Activated naive CD8-positive, alpha-beta T cell treated with anti-CD3 and anti-CD28 coated beads, Interleukin-2, amount 10 ng/mL, durations not matched to agents 7 days and 5 days (primary cell): Measurements from ENCODE around the gene MCM7. TPM values are rescaled to one million over a fixed set of nuclear protein-coding genes. Genes with fewer than 3 reads are reported as not detected.

Experiments used
- ATAC-seq: fragments of 150-1000 bp; cut with Tn5 transposase; one replicate; pipeline ENCODE4 v1.10.0; 2021; ENCODE audit warnings: low read depth, moderate library complexity
- POLR2A ChIA-PET: fragments of 350-600 bp; sonication (Branson Sonifier 250); formaldehyde crosslinking; loops from one replicate; lab custom pipeline; 2021; ENCODE audit warnings: antibody characterized with exemption; lab: Charles Lee
- DNase-seq: peaks from one replicate; pipeline ENCODE4 v3.0.0; 2021
- H3K27ac Mint-ChIP-seq: one replicate; pipeline ENCODE4 v1.8.0; 2022; ENCODE audit warnings: mild to moderate bottlenecking, mixed read lengths
- H3K27me3 Mint-ChIP-seq: one replicate; pipeline ENCODE4 v1.8.0; 2022; ENCODE audit warnings: mild to moderate bottlenecking, moderate library complexity, mixed read lengths
- H3K36me3 Mint-ChIP-seq: one replicate; pipeline ENCODE4 v1.8.0; 2021; ENCODE audit warnings: mild to moderate bottlenecking, mixed read lengths
- H3K4me1 Mint-ChIP-seq: one replicate; pipeline ENCODE4 v1.8.0; 2021; ENCODE audit warnings: mixed read lengths
- H3K4me3 Mint-ChIP-seq: one replicate; pipeline ENCODE4 v1.8.0; 2022; ENCODE audit warnings: mild to moderate bottlenecking, moderate library complexity, mixed read lengths
- H3K9me3 Mint-ChIP-seq: one replicate; pipeline ENCODE4 v1.8.0; 2021; ENCODE audit warnings: mixed read lengths
- total RNA-seq, 2 experiments: library from RNA; stranded (reverse); gene quantifications; one replicate each; pipeline ENCODE4 v1.2.3, GENCODE V29; 2021

MCM7 gene
- total RNA-seq, 2 experiments from 2014 or later: 278 to 307 TPM

DNA sequence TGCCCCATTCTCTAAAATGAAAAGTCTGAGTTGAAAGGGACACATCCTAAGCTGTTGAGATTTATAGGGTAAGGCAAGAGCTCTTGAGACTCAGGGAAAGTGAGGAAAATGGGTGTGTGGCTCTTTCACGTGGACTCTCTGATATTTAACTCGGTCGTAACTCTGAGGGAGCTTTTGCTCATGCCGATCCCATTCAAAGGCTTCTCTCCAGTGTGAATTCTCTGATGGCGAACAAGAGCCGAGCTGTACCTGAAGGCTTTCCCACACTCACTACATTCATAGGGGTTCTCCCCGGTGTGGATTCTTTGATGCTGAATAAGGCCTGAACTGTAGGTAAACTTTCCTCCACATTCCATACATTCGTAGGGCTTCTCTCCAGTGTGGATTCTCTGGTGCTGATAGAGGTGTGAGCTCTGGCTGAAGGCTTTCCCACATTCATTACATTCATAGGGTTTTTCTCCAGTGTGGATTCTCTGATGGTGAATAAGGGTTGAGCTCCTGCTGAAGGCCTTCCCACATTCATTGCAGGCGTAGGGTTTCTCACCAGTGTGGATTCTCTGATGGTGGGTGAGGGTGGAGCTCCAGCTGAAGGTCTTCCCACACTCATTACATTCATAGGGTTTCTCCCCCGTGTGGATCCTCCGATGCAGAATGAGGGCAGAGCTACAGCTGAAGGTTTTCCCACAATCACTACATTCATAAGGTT lies 30.0 kb downstream of the MCM7 start:
- Mint-ChIP-seq H3K4me1 (no peaks in the 10 kb centered on the region), H3K9me3 (peaks cover 25% of the 10 kb centered on the region), H3K27ac (no peak overlapping the region), H3K27me3 (no peaks in the 10 kb centered on the region), H3K4me3 (no peak overlapping the region), H3K36me3 (peaks cover 77% of the 10 kb centered on the region)
- POLR2A ChIA-PET: interaction anchor here (1.2 kb wide), 1 partner anchor 9 kb away, joined by 5 read pairs; no protein-coding TSS in a partner anchor
- DNase-seq (no peak), ATAC-seq (no peak)

DNA sequence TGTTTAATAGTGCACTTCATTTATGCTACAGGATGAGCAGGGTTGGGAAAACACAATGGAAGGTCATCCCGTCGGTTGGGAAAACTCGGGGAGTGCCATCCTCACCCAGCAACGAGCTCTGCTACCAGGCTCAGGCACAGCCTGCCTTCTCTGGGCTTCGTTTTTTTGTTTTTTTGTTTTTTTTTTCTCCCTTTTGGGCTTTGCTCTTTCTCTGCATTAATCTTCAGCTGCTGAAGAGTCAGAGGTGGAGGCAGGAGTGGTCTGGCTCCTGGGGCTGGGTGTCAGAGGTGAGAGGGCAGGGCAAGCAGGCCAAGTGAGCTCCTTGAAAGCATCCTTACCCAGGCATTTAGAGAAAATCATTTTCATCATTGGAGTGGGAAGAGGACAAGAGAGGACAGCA lies 31.2 kb downstream of the MCM7 start:
- H3K27ac Mint-ChIP-seq: no peak overlapping the region
- POLR2A ChIA-PET: no interaction called here
- no peak overlapping the region for H3K4me3 Mint-ChIP-seq
- peaks cover 66% of the 10 kb centered on the region for H3K36me3 Mint-ChIP-seq
- peaks cover 25% of the 10 kb centered on the region for H3K9me3 Mint-ChIP-seq
- no peaks in the 10 kb centered on the region for H3K4me1 Mint-ChIP-seq
- DNase-seq (no peak), ATAC-seq (no peak)
- H3K27me3 Mint-ChIP-seq: no peaks in the 10 kb centered on the region

DNA sequence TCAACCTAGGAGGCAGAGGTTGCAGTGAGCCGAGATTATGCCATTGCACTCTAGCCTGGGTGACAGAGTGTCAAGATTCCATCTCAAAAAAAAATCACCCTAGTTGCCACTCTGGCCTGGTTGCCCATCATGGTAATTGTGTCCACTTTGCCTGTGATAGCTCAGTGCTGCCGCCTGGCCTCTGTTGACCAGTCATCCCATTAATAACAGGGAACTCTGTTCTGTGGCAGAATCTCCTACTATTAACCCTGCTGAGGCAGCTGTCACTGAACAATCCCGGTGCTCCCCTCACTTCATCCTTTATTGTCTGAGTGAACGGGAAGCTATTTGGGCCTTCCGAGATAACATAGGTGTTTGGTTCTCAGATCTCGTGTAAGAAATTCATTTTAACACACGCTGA lies 34.2 kb downstream of the MCM7 start:
- no peak for ATAC-seq
- H3K36me3 Mint-ChIP-seq: peaks cover 41% of the 10 kb centered on the region
- H3K9me3 Mint-ChIP-seq: peaks cover 17% of the 10 kb centered on the region
- no peaks in the 10 kb centered on the region for H3K27me3 Mint-ChIP-seq
- no peak for DNase-seq
- POLR2A ChIA-PET: interaction anchor here (0.6 kb wide), 1 partner anchor 57 kb away, joined by 3 read pairs; no protein-coding TSS in a partner anchor
- H3K4me1 Mint-ChIP-seq: peaks cover 2% of the 10 kb centered on the region
- no peak overlapping the region for H3K27ac Mint-ChIP-seq
- no peak overlapping the region for H3K4me3 Mint-ChIP-seq

DNA sequence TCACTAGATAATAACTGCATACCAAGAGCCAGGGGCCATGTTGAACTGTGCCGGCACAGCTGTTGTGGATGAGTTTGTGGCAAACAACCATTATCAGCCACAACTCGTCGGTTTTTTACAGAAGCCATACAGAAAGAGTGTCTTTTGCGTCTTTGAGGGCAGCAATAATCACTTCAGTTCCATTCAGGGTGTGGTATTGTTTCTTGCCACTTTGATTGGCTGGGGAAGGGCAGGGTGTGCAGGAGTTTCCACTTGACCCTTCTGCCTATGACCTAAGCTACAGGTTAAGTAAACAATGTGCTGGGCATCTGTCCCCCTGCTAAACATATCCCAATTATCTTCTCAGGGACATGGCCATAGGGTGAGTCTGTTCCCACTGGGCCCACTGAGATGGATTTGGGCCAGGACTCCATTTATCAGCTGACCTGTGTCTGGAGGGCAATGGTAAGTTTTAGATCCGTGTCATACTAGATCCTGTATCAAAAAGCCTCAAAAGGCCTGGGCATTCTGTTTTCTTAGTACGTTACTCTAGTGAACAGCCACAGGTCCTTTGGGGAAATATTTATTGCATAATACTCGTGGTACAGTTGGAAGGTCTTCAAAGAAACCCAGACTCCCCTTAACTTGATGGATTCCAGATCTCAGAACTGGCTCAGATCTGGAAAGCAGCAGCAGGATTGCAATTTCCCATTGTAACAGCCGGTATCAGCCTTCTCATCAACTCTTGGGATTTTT lies 35.6 kb downstream of the MCM7 start:
- peaks cover 31% of the 10 kb centered on the region for H3K36me3 Mint-ChIP-seq
- DNase-seq (no peak), ATAC-seq (no peak)
- H3K27me3 Mint-ChIP-seq: no peaks in the 10 kb centered on the region
- H3K9me3 Mint-ChIP-seq: peaks cover 5% of the 10 kb centered on the region
- H3K27ac Mint-ChIP-seq: no peak overlapping the region
- POLR2A ChIA-PET: no interaction called here
- no peak overlapping the region for H3K4me3 Mint-ChIP-seq
- peaks cover 2% of the 10 kb centered on the region for H3K4me1 Mint-ChIP-seq

DNA sequence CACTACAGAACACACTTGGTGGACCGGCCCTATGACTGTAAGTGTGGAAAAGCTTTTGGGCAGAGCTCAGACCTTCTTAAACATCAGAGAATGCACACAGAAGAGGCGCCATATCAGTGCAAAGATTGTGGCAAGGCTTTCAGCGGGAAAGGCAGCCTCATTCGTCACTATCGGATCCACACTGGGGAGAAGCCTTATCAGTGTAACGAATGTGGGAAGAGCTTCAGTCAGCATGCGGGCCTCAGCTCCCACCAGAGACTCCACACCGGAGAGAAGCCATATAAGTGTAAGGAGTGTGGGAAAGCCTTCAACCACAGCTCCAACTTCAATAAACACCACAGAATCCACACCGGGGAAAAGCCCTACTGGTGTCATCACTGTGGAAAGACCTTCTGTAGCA lies 37.0 kb downstream of the MCM7 start:
- Mint-ChIP-seq H3K27me3 (no peaks in the 10 kb centered on the region), H3K9me3 (no peaks in the 10 kb centered on the region), H3K36me3 (peaks cover 20% of the 10 kb centered on the region), H3K4me1 (peaks cover 2% of the 10 kb centered on the region), H3K4me3 (no peak overlapping the region), H3K27ac (no peak overlapping the region)
- POLR2A ChIA-PET: no interaction called here
- DNase-seq (no peak), ATAC-seq (no peak)

DNA sequence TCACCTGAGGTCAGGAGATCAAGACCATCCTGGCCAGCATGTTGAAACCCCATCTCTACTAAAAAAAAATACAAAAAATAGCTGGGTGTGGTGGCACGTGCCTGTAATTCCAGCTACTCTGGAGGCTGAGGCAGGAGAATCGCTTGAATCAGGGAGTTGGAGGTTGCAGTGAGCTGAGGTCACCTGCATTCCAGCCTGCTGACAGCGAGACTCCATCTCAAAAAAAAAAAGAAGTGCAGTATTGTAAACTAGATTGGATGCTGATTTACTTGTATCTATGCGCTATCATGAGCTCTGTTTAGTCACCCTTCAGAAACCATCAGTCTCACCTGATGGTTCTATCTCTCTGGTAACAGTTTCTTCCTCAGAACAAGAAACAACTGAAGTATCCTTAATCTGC lies 37.8 kb downstream of the MCM7 start:
- peaks cover 2% of the 10 kb centered on the region for H3K4me1 Mint-ChIP-seq
- H3K27ac Mint-ChIP-seq: no peak overlapping the region
- POLR2A ChIA-PET: interaction anchor here (1.0 kb wide), 1 partner anchor 12 kb away, joined by 3 read pairs; no protein-coding TSS in a partner anchor

DNA sequence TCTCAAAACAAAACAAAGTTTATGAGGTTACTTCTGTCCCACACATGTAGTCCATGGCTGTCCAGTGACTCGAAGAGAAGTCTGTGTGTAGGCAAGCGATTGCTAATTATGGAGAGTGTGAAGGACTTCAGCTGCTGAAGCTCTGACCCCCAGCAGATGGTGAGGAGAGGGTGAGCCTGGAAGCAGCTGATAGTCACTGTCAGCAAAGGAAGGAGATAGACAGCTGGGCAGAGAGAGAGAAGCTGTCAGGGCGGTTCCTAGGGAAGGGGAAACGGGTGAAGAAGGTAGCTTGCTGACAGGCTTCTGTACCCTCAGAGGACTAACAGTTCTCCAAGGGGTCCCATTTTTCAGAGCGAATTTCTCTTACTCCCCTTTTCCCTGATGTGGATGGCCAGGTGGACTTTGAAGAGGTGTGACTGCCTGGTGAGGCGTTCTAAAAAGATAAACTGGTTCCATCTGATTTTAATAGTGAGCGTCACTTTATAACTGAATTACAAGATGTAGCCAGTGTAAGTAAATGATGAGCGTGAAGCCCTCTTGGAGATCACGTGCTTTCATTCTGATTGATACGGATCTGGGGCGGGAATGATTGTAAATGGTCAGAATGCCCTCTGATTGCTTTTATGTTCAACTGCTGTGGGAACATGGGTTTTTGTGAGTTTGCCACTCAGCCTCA lies 39.5 kb downstream of the MCM7 start:
- POLR2A ChIA-PET: no interaction called here
- Mint-ChIP-seq H3K4me1 (peaks cover 2% of the 10 kb centered on the region), H3K27me3 (no peaks in the 10 kb centered on the region), H3K9me3 (no peaks in the 10 kb centered on the region), H3K36me3 (peaks cover 9% of the 10 kb centered on the region), H3K27ac (no peak overlapping the region), H3K4me3 (no peak overlapping the region)
- no peak for DNase-seq
- ATAC-seq: no peak

More for the DNA sequence above, 37.8 kb downstream of the MCM7 start:
- ATAC-seq (no peak), DNase-seq (no peak)
- Mint-ChIP-seq H3K9me3 (no peaks in the 10 kb centered on the region), H3K4me3 (no peak overlapping the region), H3K36me3 (peaks cover 20% of the 10 kb centered on the region), H3K27me3 (no peaks in the 10 kb centered on the region)

DNA sequence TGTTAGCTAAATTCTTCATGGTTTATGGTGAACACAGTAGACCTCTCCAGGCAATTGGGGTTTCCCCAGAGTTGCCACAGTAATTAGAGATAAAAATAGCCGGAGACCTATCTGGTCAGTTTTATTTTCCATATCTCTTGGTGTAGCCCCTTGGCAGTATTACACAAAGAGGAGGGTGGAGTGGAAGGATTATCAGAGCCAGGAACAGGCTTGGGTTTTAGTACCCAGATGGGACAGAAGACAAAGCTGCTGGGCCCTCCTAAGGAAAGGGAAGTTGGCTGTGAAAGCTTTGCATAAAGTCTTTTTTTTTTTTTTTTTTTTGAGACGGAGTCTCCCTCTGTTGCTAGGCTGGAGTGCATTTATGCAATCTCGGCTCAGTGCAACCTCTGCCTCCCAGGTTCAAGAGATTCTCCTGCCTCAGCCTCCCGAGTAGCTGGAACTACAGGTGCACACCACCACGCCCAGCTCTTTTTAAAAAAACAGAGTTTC lies 41.9 kb downstream of the MCM7 start:
- POLR2A ChIA-PET: no interaction called here
- H3K4me1 Mint-ChIP-seq: peaks cover 2% of the 10 kb centered on the region
- no peaks in the 10 kb centered on the region for H3K27me3 Mint-ChIP-seq
- peaks cover 7% of the 10 kb centered on the region for H3K36me3 Mint-ChIP-seq
- H3K27ac Mint-ChIP-seq: no peak overlapping the region
- DNase-seq: no peak
- no peaks in the 10 kb centered on the region for H3K9me3 Mint-ChIP-seq
- no peak overlapping the region for H3K4me3 Mint-ChIP-seq
- no peak for ATAC-seq

DNA sequence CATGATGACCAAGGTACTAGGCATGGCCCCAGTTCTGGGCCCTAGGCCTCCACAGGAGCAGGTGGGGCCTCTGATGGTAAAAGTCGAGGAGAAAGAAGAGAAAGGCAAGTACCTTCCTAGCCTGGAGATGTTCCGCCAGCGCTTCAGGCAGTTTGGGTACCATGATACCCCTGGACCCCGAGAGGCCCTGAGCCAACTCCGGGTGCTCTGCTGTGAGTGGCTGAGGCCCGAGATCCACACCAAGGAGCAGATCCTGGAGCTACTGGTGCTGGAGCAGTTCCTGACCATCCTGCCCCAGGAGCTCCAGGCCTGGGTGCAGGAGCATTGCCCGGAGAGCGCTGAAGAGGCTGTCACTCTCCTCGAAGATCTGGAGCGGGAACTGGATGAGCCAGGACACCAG lies 44.2 kb downstream of the MCM7 start:
- ATAC-seq (no peak), DNase-seq (no peak)
- H3K27ac Mint-ChIP-seq: no peak overlapping the region
- H3K36me3 Mint-ChIP-seq: peaks cover 4% of the 10 kb centered on the region
- no peaks in the 10 kb centered on the region for H3K27me3 Mint-ChIP-seq
- no peak overlapping the region for H3K4me3 Mint-ChIP-seq
- H3K9me3 Mint-ChIP-seq: no peaks in the 10 kb centered on the region
- POLR2A ChIA-PET: interaction anchor here (0.6 kb wide), 1 partner anchor 33 kb away, joined by 3 read pairs; no protein-coding TSS in a partner anchor
- peaks cover 1% of the 10 kb centered on the region for H3K4me1 Mint-ChIP-seq

DNA sequence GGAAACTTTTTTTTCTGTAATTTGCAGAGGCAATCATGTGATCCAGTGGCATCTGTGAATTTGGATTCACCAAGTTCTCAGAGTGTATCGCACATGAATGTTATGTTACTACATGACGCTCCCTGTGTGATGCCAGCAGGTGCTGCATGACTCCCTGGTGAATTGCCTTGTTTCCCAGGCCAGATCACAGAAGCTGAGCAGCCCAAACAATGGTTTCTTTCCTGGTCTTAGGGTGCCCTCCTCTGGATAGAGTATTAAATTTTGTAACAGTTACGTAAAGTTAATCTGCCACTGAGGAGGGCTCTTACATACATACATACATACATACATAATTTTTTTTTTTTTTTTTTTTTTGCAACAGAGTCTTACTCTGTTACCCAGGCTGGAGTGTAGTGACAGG lies 48.0 kb downstream of the MCM7 start:
- Mint-ChIP-seq H3K4me1 (peaks cover 11% of the 10 kb centered on the region), H3K27me3 (no peaks in the 10 kb centered on the region), H3K9me3 (no peaks in the 10 kb centered on the region), H3K27ac (no peak overlapping the region), H3K36me3 (no peaks in the 10 kb centered on the region), H3K4me3 (no peak overlapping the region)
- no peak for DNase-seq
- ATAC-seq: peak; percentile 30
- POLR2A ChIA-PET: interaction anchor here (0.7 to 1.0 kb wide), 3 partner anchors 60 to 1268 kb away, joined by 4 to 5 read pairs (median 4); no protein-coding TSS in a partner anchor

DNA sequence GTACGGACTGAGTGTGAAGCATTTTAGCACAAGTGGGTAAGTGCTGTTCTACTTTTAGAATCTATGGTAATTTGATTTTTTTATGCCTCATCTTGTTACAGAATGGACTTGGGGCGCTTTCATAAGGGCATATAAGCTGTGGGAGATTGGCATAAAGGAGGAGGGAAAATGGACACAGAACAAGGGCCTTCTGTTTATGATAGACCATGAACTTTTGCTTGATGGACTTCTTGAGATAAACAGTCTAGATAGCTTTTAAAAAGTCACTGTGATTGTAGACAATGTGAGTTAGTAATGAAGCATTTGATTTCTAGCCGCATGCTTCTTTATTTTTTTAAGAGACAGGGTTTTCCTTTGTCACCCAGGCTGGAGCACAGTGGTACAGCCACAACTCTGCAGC lies 49.6 kb downstream of the MCM7 start:
- Mint-ChIP-seq H3K27ac (no peak overlapping the region), H3K27me3 (no peaks in the 10 kb centered on the region), H3K4me3 (peak overlapping the region; percentile 28), H3K9me3 (no peaks in the 10 kb centered on the region), H3K36me3 (no peaks in the 10 kb centered on the region), H3K4me1 (peaks cover 11% of the 10 kb centered on the region)
- POLR2A ChIA-PET: no interaction called here
- DNase-seq (no peak), ATAC-seq (no peak)

DNA sequence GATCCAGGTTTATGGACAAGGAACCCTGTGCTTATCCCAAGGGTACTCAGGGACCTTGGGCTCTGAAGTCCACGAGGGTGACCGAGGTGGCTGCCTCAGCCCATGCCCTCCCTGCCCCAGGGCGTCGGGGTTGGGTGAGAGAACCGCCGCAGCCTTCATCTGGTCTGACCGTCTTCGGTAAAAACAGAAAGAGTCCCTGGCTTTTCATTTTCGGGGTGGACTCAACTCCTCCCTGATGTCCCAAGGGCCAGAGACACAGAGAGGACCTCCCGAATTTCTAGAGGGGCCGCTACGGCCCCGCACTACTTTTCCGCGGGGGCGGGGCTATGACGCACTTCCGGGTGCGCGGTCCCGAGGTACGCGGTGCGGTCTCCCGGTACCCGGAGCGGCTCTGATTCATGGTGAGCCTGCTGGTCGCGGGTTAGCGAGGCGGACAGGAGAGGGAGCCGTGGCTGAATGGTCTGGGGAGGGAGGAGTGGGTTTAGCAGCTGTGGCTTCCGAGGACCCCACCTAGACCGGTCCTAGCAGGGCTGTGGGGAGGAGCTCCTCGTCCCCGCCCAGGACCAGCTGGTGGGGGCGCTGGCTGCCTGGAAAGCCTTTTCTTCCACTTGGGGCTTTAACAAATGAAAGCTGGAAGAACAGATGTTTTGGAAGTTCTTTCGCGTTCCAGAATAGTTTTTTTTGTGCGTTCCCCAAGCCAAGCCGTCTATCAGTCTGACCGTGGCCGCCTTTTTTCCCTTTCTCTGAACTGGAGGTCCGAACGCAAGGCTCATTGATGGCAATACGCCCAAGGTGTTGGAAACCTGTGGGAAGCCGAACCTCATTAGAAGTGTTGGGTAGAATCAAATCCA lies 51.5 kb downstream of the MCM7 start, which contains the start of gene ZSCAN21:
ZSCAN21 (plus strand) TSS at position 334 of the 851 bp plus-strand sequence. CDS start 7,233 bp downstream, outside the sequence.
- ATAC-seq: peak; percentile 82
- H3K4me3 Mint-ChIP-seq: peak within 1 kb of the TSS; percentile 93
- peak; percentile 90 for DNase-seq
- no peaks in the 10 kb centered on the region for H3K36me3 Mint-ChIP-seq
- H3K9me3 Mint-ChIP-seq: no peaks in the 10 kb centered on the region
- peaks cover 13% of the 10 kb centered on the region for H3K4me1 Mint-ChIP-seq
- H3K27ac Mint-ChIP-seq: peak within 1 kb of the TSS; percentile 92
- POLR2A ChIA-PET: interaction anchor here (0.8 to 1.9 kb wide), 7 partner anchors 10 to 56 kb away, joined by 3 to 9 read pairs (median 4); partner anchors contain the start of genes AP4M1, MCM7 and ZKSCAN1
- H3K27me3 Mint-ChIP-seq: no peaks in the 10 kb centered on the region
